RPMI7951 (cell line): ENCODE data around the gene OR10A3. TPM values are rescaled to one million over a fixed set of nuclear protein-coding genes. Genes with fewer than 3 reads are reported as not detected.

Experiments
- DNase-seq: peaks from one replicate; pipeline ENCODE4 v3.0.0-alpha.2; 2012; ENCODE audit warnings: low read depth
- total RNA-seq: library from RNA; depleted of rRNA; stranded (reverse); fragments of >200 nt; shearing (Covaris generic); gene quantifications from 2 replicates; pipeline ENCODE4 v1.2.3, GENCODE V29; 2014; rRNA removed

The OR10A3 gene
- total RNA-seq, 1 experiment from 2014 or later: not detected

DNA sequence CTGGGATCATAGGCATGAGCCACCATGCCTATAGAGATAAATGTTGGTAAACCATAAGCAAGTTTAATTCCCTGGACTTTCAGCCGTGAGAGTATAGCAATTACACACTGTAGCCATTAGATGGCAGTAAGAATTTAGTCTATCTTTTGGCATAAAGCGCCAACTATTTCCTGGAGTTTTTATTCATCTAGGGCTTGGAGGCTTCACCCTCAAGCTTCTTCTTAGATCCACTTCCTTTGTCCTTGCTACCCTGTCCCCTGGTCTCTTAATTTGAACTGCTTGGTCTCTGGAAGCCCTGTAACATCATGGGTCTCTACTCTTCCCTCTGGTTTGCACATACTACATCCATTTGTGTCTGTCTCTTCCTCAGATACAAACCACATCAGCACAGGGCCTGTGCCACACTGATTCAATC is 48.7 kb downstream of the OR10A3 start:
- DNase-seq: peak; percentile 67

DNA sequence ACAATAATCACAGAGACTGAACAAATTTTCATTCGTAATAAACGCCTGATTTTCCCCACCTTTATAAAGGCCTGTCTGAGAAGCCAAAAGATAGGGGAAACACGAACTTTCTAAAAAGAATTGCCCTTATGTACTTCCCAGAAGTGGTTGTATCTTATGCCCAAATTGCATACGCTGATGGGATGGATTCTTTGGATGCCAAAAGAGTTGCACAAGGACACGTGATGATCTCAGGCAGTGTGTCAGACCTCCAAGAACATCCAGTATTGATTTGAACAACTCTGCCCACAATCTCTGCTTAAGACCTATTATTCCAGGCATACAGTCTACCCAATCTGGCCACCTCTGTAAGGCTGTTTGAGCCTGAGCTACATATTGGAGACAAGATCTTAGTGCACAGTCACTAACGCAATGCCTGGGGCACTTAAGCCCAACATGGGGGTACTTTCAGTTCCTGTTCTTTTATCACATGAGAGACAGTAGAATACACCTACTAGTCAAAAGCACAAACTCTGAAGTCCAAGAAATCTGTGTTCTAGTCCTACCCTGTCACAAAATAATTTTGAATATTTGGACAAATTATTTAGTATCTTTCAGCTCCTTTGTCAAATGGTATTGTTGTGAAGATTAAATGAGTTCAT is 49.3 kb downstream of the OR10A3 start:
- DNase-seq: peak; percentile 49

DNA sequence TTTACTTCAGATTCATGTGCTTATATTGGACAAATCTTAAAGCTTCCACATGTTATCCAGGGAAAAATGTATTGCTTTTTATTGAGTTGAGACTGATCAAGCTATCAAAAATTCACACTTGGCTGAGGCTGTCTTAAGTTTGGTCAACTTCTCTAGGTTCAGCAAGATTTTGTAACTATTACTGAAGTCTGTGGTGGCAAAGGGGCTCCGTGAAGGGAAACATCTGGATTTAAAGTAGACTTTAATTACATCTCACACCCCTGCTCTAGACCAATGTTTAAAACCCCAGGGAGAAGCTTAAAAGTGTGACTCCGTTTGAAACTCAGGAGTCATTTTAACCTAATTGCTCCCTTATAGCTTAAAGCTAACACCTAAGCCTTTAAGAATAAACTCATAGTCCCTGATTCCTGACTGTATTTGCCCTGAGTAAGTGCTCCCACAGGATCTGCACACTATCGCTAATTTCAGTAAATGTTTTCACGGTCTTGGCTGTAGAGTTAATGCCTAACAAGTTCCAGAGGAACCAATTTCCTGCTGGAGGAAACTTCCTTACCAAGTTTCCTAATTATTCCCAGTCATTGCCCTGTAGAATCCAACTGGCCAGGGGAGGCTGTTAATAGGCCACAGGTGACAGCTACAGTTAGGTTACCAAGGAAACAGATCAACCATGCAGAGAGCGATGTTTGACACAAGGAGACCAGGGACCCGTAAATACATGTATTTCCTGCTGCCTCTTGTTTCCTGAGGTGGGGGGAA is 50.9 kb downstream of the OR10A3 start:
- no peak for DNase-seq

DNA sequence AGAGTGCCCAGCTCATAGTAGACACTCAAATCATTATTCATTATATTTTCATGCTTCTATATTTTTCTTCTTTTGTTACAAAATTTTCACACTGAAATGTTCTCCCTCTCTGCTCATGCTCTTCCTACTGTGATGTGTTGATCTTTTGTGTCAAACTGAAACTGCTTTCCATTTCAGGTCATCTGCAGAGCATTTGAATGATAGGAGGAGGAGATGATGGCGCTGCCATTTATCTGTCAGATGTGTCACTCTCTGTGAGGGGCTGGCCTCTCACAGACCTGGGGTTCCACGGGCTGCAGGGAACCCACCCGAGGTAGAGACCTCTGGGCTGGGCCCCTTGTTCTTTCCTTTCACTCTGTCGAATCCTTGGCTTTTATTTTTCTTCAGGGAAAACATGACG is 51.5 kb downstream of the OR10A3 start:
- DNase-seq: no peak

Other genes starting within 250 kb of the OR10A3 start
- gene OVCH2, start 235.2 kb downstream of the OR10A3 start, total RNA-seq: 0.10 TPM in 1 of 2 replicates, not detected in the other
- gene OR5P2, start 144.8 kb downstream of the OR10A3 start, total RNA-seq: not detected in 2 replicates
- not detected in 2 replicates for gene OR5P3, start 110.9 kb downstream of the OR10A3 start, total RNA-seq
- not detected in 2 replicates for gene OR10A6, start 10.4 kb downstream of the OR10A3 start, total RNA-seq
- not detected in 2 replicates for gene NLRP10, start 23.7 kb upstream of the OR10A3 start, total RNA-seq
- gene EIF3F, start 45.6 kb upstream of the OR10A3 start, total RNA-seq: 207 and 216 TPM in 2 replicates
- gene TUB, start 139.5 kb upstream of the OR10A3 start, total RNA-seq: under 0.01 and 0.10 TPM in 2 replicates
- gene RIC3, start 227.3 kb upstream of the OR10A3 start, total RNA-seq: not detected in 2 replicates